C4-2B (cell line): Measurements from ENCODE around the gene CD44.
A peak's percentile ranks its signal among the peaks of the same experiment; 100 is the strongest.

ENCODE experiments used
- H3K27ac ChIP-seq: fragments of 450-650 bp; 2 replicates; pipeline ENCODE4 v1.5.1; 2017
- ZFX ChIP-seq: fragments of 450-650 bp; IDR thresholded peaks from 2 replicates; pipeline ENCODE4 v1.6.1; 2017
- TF ChIP-seq, protein P1 (sequence below): fragments of 450-650 bp; conservative IDR thresholded peaks from 2 replicates; pipeline ENCODE4 v1.5.1; 2017; ENCODE audit warnings: mild to moderate bottlenecking

CD44 gene

DNA sequence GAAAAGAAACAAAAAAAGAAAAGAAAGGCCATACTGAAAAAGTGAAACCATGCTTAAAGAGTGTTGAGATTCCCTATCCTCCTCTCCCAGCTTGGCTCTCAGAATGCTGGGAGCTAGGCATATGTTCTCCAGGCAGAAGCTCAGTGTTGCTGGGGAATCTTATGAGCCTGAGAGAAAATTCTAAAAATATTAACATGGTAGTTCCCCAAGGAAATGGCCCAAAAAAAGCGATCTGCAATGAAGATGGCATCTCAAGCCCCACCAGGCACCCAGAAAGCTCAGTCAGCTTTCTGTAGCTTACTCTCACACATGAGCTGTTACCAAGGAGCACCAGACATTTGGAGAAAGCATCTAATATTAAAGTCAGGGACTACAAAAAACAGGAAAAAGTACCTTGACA, 94.5 kb downstream of the CD44 start:
- TF ChIP-seq, protein P1, sequence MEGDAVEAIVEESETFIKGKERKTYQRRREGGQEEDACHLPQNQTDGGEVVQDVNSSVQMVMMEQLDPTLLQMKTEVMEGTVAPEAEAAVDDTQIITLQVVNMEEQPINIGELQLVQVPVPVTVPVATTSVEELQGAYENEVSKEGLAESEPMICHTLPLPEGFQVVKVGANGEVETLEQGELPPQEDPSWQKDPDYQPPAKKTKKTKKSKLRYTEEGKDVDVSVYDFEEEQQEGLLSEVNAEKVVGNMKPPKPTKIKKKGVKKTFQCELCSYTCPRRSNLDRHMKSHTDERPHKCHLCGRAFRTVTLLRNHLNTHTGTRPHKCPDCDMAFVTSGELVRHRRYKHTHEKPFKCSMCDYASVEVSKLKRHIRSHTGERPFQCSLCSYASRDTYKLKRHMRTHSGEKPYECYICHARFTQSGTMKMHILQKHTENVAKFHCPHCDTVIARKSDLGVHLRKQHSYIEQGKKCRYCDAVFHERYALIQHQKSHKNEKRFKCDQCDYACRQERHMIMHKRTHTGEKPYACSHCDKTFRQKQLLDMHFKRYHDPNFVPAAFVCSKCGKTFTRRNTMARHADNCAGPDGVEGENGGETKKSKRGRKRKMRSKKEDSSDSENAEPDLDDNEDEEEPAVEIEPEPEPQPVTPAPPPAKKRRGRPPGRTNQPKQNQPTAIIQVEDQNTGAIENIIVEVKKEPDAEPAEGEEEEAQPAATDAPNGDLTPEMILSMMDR, result no peak
- no peak for TF ChIP-seq ZFX
- no peak overlapping the region for H3K27ac ChIP-seq

DNA sequence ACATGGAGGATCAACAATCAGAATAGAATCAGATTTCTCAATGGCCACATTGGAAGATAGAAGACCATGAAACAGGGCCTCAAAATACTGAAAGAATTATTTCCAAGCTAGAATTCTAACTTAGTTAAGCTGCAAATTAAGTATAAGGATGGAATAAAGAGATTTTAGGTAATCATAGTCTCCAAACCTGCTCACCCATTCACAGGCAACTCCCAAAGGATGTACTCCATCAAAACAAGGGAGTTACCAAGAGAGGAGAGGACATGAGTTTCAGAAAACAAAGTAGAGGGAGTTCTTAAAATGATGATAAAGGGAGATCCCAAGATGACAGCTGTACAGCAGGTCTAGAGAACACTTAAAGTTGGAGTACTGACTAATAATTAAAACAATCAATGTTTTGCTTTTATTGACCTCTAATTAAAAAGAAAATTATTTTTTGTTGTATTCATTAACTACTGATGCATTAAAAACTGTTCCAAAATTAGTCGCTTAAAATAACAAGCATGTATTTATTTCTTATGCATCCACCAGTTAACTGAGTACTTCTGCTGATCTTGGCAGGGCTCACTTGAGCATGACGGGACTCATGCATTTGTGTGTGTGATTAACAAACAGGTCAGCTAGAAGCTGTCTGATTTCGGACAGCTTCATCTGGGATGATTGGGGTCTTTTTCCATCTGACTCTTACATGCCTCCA, 95.6 kb downstream of the CD44 start:
- TF ChIP-seq, protein P1, result no peak
- TF ChIP-seq ZFX, result no peak
- no peak overlapping the region for H3K27ac ChIP-seq

DNA sequence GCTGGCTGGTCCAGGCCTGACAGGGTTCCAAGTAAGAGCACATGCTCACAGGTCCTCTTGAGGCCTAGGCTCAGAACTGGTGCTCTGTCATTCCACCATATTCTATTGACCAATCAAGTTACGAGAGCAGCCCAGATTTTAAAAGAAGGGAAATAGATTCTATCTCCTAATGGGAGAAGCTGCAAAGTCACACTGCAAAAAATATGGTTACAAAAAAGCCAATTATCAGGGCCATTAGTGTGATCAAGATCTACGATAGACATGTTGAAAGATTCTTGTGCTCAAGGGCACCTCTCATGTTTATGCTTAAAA, 96.1 kb downstream of the CD44 start:
- no peak overlapping the region for H3K27ac ChIP-seq
- TF ChIP-seq ZFX, result no peak
- TF ChIP-seq, protein P1, result no peak

DNA sequence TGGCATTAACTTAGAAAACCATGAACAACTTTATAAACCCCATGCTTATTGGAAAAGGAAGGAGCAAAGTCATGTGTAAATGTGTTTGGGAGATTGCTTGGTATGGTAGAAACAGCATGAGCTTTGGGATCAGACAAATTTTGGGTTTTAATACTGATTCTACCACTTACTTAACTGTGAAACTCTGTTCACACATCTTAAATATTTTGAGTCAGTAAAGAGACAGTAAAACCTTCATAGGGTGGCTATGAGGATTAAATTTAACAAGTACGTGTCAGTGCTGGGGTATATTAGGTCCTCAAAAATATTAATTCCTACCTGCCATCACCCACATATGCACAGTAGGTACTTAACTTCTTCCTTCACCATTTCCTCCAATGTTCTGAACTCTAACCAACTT, 96.5 kb downstream of the CD44 start:
- TF ChIP-seq, protein P1, result no peak
- TF ChIP-seq ZFX, result no peak
- no peak overlapping the region for H3K27ac ChIP-seq

DNA sequence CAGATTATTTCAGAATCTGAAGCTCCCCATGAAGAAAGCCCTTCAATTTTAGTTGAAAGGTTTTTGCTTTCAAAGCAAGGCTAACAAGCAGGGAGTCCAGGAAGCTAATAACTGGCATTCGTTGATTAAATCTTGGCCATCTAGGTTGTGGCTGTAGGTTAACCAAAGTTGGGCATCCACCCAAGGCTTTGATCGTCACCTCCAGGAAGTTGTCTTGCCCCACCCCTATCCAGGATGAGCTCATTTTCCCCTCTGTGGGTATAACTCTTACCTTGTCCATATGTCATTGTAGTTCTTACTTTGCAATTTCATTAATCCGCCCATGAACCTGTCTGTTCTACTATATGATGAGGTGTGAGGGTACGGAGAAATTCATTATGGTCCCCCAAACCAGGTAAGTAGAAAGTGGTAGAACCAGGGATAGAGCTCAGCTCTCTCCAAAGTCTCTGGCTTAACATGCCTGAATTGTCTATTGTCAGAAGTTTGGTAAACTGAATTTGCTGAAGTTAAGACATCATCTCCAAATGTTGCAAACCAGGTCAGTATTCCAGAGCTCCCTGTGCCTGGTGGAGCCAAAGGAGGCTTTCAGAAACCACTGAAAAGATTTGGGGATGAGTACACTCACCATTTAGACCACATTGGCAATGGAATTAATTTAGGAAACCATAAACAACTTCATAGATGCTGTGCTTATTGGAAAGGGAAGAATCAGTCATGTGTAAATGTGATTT, 97.1 kb downstream of the CD44 start:
- TF ChIP-seq ZFX, result no peak
- TF ChIP-seq, protein P1, result no peak

DNA sequence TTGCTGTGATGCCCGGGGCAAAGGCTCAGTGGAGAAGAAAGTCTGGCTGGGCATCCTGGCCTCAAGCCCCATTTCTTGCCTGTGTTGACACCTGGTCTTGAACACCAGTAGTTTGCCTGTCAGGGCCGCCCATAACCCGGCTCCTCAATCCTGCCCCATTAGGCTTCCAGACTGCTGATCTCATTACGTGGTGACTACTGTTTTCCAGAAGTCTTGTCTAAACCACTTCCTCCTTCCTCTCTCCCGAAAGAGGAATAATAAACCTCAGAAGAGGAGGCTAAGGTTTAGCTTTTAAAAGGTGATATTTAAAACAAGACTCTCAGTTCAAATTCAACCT, 97.7 kb downstream of the CD44 start:
- peak overlapping the region; percentile 25; the same call in 1 of the 2 replicates for H3K27ac ChIP-seq
- TF ChIP-seq, protein P1, result no peak
- no peak for TF ChIP-seq ZFX

More for the DNA sequence above, 97.1 kb downstream of the CD44 start:
- peak overlapping the region; percentile 25; the same call in 1 of the 2 replicates for H3K27ac ChIP-seq

DNA sequence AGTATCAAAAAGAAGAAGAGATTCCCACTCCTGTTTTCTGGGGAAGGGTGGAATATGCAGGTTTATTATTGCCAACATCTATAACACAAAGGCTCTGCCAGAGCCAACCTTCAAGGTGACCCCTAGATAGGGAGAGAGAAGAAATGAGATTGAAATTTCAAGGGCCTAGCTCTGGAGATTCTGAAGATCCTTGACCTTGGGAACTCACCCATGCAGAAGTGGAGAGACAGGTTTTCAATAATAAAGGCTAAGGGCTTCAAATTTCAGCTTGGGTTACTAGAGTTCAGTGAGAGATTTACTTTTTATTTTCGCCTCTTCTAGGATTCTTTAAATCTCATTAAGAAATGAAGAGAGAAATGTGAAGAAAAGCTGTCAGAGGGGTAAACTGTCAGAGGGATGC, 98.4 kb downstream of the CD44 start:
- peak overlapping the region; percentile 72; the same call in 1 of the 2 replicates for H3K27ac ChIP-seq
- TF ChIP-seq, protein P1, result no peak
- TF ChIP-seq ZFX, result no peak
